Endothelial cell of umbilical vein (primary cell): ENCODE data around the gene TFF2. TPM values are rescaled to one million over a fixed set of nuclear protein-coding genes. Genes with fewer than 3 reads are reported as not detected.

Experiments used
- BruUV-seq: library from RNA; stranded (reverse); fragments of 400-500 nt; replicated peaks from 2 replicates; lab custom pipeline; 2021; lab: Mats Ljungman, UMichigan
- CTCF ChIA-PET: fragments of 300-600, 350-600 bp; sonication (Branson Sonifier 250); formaldehyde crosslinking; loops from one replicate; lab custom pipeline; 2021; ENCODE audit warnings: antibody characterized with exemption, inconsistent platforms; lab: Charles Lee
- POLR2A ChIA-PET: fragments of 300-600, 350-600 bp; sonication (Branson Sonifier 250); formaldehyde crosslinking; loops from one replicate; lab custom pipeline; 2021; ENCODE audit warnings: antibody characterized with exemption, inconsistent platforms; lab: Charles Lee
- DNase-seq: peaks from one replicate; pipeline ENCODE4 v3.0.0-alpha.2; 2011; ENCODE audit warnings: low read depth, low spot score
- FAIRE-seq: peaks from 2 replicates; lab custom pipeline; 2011; peaks lifted over from hg19 to GRCh38; lab: Jason Lieb, UNC
- H2AFZ ChIP-seq: 2 replicates; pipeline ENCODE4 v1.6.0; 2012; ENCODE audit warnings: low read depth, low read length, control low read depth, inconsistent platforms
- H3K27ac ChIP-seq: 2 replicates; pipeline ENCODE4 v1.5.1; 2011; ENCODE audit warnings: low read depth, mild to moderate bottlenecking, control low read depth, low read length, moderate library complexity; ENCODE audit not compliant: insufficient read depth
- H3K27me3 ChIP-seq, 2 experiments: 2 replicates each; pipeline versions ENCODE4 v1.6.0 to v1.6.1; 2011; ENCODE audit warnings: low read length in 2 of 2, mixed read lengths in 1 of 2; ENCODE audit not compliant: control insufficient read depth in 2 of 2, insufficient read depth in 2 of 2
- H3K36me3 ChIP-seq, 2 experiments: 2 replicates in 1 of 2; 3 replicates in 1 of 2; pipeline ENCODE4 v1.5.1; 2011; ENCODE audit warnings: low read length in 2 of 2, mild to moderate bottlenecking in 1 of 2, moderate library complexity in 1 of 2; ENCODE audit not compliant: control insufficient read depth in 2 of 2, insufficient read depth in 2 of 2; ENCODE audit errors: extremely low read depth in 1 of 2
- H3K4me1 ChIP-seq: 3 replicates; pipeline ENCODE4 v1.5.1; 2011; ENCODE audit warnings: mild to moderate bottlenecking, low read length; ENCODE audit not compliant: control insufficient read depth, insufficient read depth; ENCODE audit errors: extremely low read depth
- H3K4me2 ChIP-seq: 2 replicates; pipeline ENCODE4 v1.6.1; 2011; ENCODE audit warnings: low read length, control low read depth, mixed read lengths; ENCODE audit not compliant: insufficient read depth
- H3K4me3 ChIP-seq, 3 experiments: fragments of 200-600 bp in 1 of 3; sonication (generic), shearing (Covaris generic) in 1 of 3; replicated peaks in 1 of 3; 2 replicates each; pipeline ENCODE4 v1.5.1; 2011 to 2016; ENCODE audit warnings: control low read depth in 3 of 3, low read length in 3 of 3, mild to moderate bottlenecking in 2 of 3, inconsistent platforms in 1 of 3, low read depth in 1 of 3, moderate library complexity in 1 of 3; ENCODE audit not compliant: insufficient read depth in 1 of 3
- H3K79me2 ChIP-seq: 2 replicates; pipeline ENCODE4 v1.6.0; 2012; ENCODE audit warnings: low read length, inconsistent platforms; ENCODE audit not compliant: control insufficient read depth, insufficient read depth
- H3K9ac ChIP-seq: replicated peaks from 2 replicates; pipeline ENCODE3; 2011; ENCODE audit warnings: low read length, control low read depth; ENCODE audit not compliant: insufficient read depth; ENCODE audit errors: extremely low read depth
- H3K9me1 ChIP-seq: replicated peaks from 3 replicates; pipeline ENCODE4 v1.6.0; 2011; ENCODE audit warnings: mild to moderate bottlenecking, low read length; ENCODE audit not compliant: control insufficient read depth, insufficient read depth; ENCODE audit errors: extremely low read depth
- H3K9me3 ChIP-seq: replicated peaks from 2 replicates; pipeline ENCODE4 v1.5.1; 2012; ENCODE audit warnings: low read length, inconsistent platforms; ENCODE audit not compliant: control insufficient read depth, insufficient read depth
- H4K20me1 ChIP-seq: replicated peaks from 2 replicates; pipeline ENCODE3; 2011; ENCODE audit warnings: mild to moderate bottlenecking, low read length; ENCODE audit not compliant: control insufficient read depth, insufficient read depth; ENCODE audit errors: extremely low read depth
- CTCF ChIP-seq, 2 donors: IDR thresholded peaks; 1 replicate in 1 of 2; 2 replicates in 1 of 2; pipeline ENCODE4 v1.5.1; 2011; ENCODE audit warnings: low read length in 2 of 2, mild to moderate bottlenecking in 2 of 2, moderate library complexity in 2 of 2, control low read depth in 1 of 2, inconsistent platforms in 1 of 2, low read depth in 1 of 2; ENCODE audit not compliant: insufficient read depth in 1 of 2; ENCODE audit errors: extremely low read depth in 1 of 2
- EZH2 ChIP-seq: IDR thresholded peaks from 2 replicates; pipeline ENCODE4 v1.6.1; 2012; ENCODE audit warnings: borderline replicate concordance, low read depth, mild to moderate bottlenecking, moderate library complexity, low read length, inconsistent platforms; ENCODE audit not compliant: severe bottlenecking
- FOS ChIP-seq: IDR thresholded peaks from 2 replicates; pipeline ENCODE4 v1.6.1; 2011; ENCODE audit warnings: mild to moderate bottlenecking, low read length, moderate library complexity, borderline replicate concordance; ENCODE audit not compliant: insufficient read depth
- GATA2 ChIP-seq: IDR thresholded peaks from 2 replicates; pipeline ENCODE4 v1.7.0; 2011; ENCODE audit warnings: low read depth, mild to moderate bottlenecking, moderate library complexity, mixed read lengths, low read length; ENCODE audit not compliant: insufficient read length, insufficient read depth
- JUN ChIP-seq: IDR thresholded peaks from 2 replicates; pipeline ENCODE4 v1.6.1; 2011; ENCODE audit warnings: borderline replicate concordance, low read depth; ENCODE audit not compliant: insufficient read length, insufficient read depth
- MYC ChIP-seq: IDR thresholded peaks from one replicate; pipeline ENCODE4 v1.6.1; 2011; ENCODE audit warnings: mild to moderate bottlenecking, low read depth, low read length
- POLR2A ChIP-seq: IDR thresholded peaks from 2 replicates; pipeline ENCODE4 v1.6.1; 2012; ENCODE audit warnings: low read depth, mild to moderate bottlenecking, control low read depth, low read length
- POLR2AphosphoS5 ChIP-seq: IDR thresholded peaks from 2 replicates; pipeline ENCODE4 v1.6.1; 2012; ENCODE audit warnings: low read depth, mild to moderate bottlenecking, control low read depth, low read length, moderate library complexity; ENCODE audit not compliant: insufficient read depth
- dilution Hi-C: fragments of 300-500 bp; cut with MboI; formaldehyde crosslinking; loops from one replicate; pipeline ENCODE4 v1.15.0; 2019; ENCODE audit warnings: low sequenced_read_pairs; ENCODE audit not compliant: extremely low pct_ligation_motif_present
- intact Hi-C: fragments of 100-400 bp; cut with micrococcal nuclease; formaldehyde crosslinking; loops from one replicate; pipeline ENCODE4 v1.10.0; 2022
- polyA plus RNA-seq, 4 experiments: library from polyadenylated mRNA; depleted of rRNA in 3 of 4; stranded (reverse) in 3 of 4; unstranded in 1 of 4; fragments of >200 nt; gene quantifications; 2 replicates each; pipeline versions ENCODE4 v1.2.1 to v1.2.3, GENCODE V29; 2011 to 2012; ENCODE audit warnings: missing spikeins in 1 of 4
- total RNA-seq: library from RNA; stranded (reverse); gene quantifications from 2 replicates; pipeline ENCODE4 v1.2.3, GENCODE V29; 2021
- TF ChIP-seq, protein P1 (sequence below): IDR thresholded peaks from 2 replicates; pipeline ENCODE4 v1.6.1; 2011; ENCODE audit not compliant: insufficient read depth, insufficient read length

TFF2 gene
- total and polyA plus RNA-seq, 2 donors (not counting 3 experiments of a cell fraction or from before 2014, with no cell fraction given) = not detected

- Histone ChIP-seq H3K27ac (no peak overlapping the region), H3K4me2 (no peak overlapping the region), H3K79me2 (no peaks in the 10 kb centered on the region), H3K36me3 (no peaks in the 10 kb centered on the region), H2AFZ (no peak overlapping the region), H3K4me1 (no peaks in the 10 kb centered on the region), H3K4me3 (no peak overlapping the region), H3K9ac (no peak overlapping the region), H3K9me1 (no peaks in the 10 kb centered on the region), H3K9me3 (no peaks in the 10 kb centered on the region), H4K20me1 (no peaks in the 10 kb centered on the region), H3K27me3 (no peaks in the 10 kb centered on the region)
- FAIRE-seq = no peak
- CTCF ChIA-PET = no interaction called here
- TF ChIP-seq POLR2A (no peak), EZH2 (no peak), JUN (no peak), GATA2 (no peak), POLR2AphosphoS5 (no peak), CTCF (IDR thresholded peaks at IDR 0.05; ENCODE audit: extremely low read depth in 1 of 2, insufficient read depth in 1 of 2, low read depth in 1 of 2, low read length in 2 of 2) (no peak), FOS (no peak), MYC (no peak)
- TF ChIP-seq, protein P1, sequence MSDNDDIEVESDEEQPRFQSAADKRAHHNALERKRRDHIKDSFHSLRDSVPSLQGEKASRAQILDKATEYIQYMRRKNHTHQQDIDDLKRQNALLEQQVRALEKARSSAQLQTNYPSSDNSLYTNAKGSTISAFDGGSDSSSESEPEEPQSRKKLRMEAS = no peak
- POLR2A ChIA-PET = no interaction called here
- DNase-seq = no peak
- BruUV-seq = no TSS peak
- intact Hi-C loops (no loop called here), dilution Hi-C loops (no loop called here)
Observed at GRCh38 chr21:42353623-42354022, 2.8 kb upstream of the TFF2 start.
